Umbilical cord (tissue), 2 donors: ENCODE results near the gene GARIN5B. TPM values are rescaled to one million over a fixed set of nuclear protein-coding genes. Genes with fewer than 3 reads are reported as not detected.

Source experiments
- DNase-seq: peaks from one replicate; pipeline ENCODE4 v3.0.0-alpha.2; 2015; ENCODE audit warnings: low spot score
- total RNA-seq: library from RNA; depleted of rRNA; stranded (reverse); fragments of >200 nt; gene quantifications from one replicate; pipeline ENCODE4 v1.2.3, GENCODE V29; 2014; ENCODE audit warnings: low replicate concordance; ENCODE audit not compliant: insufficient read depth

Gene GARIN5B
- total RNA-seq, 1 donor from 2014 or later = not detected

DNA sequence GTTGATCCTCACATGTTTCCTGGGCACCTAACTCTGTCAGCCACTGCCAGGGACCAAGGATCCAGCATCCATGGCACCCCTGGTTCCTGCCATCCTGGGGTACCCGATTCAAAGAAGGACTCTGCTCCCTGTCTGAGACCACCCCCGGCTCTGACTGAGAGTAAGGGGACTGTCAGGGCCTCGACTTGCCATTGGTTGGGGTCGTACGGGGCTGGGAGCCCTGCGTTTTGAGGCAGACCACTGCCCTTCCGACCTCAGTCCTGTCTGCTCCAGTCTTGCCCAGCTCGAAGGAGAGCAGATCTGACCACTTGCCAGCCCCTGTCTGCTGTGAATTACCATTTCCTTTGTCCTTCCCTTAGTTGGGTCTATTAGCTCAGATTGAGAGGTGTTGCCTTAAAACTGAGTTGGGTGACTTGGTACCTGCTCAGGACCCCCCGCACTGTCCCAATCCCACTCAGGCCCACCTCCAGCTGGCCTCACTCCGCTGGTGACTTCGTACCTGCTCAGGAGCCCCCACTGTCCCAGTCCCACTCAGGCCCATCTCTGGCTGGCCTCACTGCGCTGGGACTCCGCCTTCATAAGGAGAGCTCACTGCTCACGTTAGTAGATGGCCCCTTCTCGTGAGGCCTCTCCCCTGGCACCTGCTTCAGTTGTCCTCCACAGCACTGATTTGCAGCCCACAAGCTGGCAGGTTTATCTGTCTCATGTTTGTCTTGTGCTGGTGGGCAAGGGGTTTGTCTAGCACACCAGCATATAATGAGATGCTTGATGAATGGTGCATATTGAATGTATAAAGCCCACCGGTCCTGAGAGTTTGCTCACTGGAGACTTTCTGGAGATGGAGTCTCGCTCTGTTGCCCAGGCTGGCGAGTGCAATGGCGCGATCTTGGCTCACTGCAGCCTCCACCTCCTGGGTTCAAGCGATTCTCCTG lies 26.6 kb upstream of the GARIN5B start:
- DNase-seq = no peak

DNA sequence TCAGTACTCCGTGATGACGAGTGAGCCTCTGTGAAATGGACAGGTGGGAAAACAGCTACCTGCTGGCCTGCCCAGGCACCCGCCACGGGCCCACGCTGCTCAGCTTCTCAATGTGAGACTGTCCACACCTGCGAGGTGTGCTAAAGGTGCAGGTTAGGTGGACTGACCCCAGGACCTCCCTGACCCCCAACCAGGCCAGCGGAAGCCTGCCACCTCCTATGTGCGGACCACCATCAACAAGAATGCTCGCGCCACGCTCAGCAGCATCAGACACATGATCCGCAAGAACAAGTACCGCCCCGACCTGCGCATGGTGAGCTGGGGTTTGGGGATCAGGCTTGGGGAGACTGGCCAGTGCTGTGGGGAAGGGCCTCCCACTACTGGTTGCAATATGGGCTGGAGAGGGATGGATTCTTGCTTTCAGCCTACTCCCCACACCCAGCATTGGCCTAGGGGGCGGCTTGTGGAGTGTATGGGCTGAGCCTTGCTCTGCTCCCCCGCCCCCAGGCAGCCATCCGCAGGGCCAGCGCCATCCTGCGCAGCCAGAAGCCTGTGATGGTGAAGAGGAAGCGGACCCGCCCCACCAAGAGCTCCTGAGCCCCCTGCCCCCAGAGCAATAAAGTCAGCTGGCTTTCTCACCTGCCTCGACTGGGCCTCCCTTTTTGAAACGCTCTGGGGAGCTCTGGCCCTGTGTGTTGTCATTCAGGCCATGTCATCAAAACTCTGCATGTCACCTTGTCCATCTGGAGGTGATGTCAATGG lies 24.9 kb upstream of the GARIN5B start:
- no peak for DNase-seq

DNA sequence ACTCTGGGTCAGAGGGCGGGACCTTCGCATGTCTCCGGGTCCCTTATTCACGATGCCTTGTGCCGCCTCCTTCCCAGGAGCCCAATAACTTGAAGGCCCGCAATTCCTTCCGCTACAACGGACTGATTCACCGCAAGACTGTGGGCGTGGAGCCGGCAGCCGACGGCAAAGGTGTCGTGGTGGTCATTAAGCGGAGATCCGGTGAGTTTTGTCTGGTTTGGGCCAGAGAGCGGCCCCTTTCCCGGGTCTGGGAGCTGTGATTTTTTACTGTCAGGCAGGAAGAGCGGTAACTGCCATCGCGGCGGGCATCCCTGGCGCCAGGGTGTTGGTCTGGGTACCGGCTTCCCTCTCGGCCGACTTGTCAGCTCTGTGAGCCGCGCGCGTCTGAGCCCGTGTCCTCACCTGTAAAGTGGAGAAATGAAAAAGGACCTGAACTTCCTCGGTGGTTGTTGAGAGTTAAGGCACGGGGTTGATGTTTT lies 23.5 kb upstream of the GARIN5B start:
- DNase-seq = no peak

DNA sequence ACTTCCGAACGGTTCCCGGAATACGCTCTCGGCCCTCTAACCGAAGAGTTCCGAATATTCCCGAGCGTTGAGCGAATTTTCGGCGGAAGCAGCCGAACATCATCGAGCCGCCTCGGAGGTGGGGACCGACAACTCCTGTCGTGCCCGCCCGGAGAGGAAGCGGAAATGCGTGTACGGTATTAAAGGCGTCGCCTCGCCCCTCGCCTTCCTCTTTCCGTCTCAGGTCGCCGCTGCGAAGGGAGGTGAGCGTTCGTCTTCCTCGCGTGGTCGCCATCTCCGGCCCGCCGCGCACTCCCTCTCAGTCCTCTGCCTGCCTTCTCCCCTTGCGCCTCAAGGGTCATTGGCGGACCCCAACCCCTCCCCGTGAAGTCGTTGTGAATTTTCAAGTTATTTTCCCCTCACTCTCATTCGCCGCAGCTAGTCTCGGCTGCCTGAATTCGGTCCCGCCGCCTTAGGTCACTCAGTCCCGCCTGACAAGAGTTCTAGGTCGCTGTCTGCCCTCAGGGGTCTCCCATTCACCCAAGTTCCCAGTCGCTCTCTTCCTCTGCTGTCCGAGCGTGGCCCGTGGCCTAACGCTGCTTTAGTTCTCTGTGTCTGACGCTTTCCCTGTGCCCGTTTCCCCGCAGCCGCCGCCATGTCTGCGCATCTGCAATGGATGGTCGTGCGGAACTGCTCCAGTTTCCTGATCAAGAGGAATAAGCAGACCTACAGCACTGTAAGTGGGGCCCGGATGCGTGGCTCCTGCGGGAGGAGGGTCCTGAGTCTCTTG lies 22.8 kb upstream of the GARIN5B start, which contains the start of gene RPL28:
Gene RPL28, plus strand, starts transcription at position 209 of the 769 bp plus-strand sequence. Its CDS starts 426 bp downstream, at position 635.
- peak; percentile 100 for DNase-seq

DNA sequence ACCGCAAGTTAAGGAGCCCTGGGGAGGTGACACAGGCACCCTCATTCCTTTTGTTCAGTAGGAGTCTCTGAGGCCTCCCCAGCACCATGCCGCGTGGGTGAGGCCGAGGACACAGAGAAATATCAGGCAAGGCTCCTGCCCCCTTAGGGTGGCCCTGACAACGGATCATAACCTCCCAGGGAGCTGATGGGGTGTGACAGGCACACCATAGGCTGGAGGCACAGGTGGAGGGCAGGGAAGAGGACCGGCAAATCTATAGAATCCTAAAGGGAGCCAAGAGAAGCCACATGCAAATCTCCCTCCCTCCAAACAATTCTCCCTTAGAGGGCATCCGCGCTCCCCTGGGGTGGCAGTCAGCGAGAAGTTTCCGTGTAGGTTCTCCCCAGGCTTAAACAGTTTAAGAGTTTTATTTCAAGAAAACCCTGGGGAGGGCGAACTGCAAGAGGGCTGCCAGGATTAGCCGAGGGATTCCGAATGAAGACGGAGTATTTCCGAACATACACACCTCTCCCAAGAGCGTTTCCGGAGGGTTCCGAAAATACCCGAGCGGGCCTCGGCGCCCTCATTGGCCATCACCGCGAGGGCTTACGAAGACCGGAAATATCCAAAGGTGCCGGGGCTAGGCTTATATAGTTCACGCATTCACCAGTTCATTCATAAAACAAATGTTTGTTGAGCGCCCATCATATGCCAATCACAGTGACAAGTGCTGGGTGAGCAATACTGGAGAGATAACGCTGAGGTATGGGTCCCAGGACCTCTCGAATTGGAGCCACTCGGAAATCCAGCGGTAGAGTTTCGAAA lies 22.1 kb upstream of the GARIN5B start:
- peak; percentile 99 for DNase-seq

DNA sequence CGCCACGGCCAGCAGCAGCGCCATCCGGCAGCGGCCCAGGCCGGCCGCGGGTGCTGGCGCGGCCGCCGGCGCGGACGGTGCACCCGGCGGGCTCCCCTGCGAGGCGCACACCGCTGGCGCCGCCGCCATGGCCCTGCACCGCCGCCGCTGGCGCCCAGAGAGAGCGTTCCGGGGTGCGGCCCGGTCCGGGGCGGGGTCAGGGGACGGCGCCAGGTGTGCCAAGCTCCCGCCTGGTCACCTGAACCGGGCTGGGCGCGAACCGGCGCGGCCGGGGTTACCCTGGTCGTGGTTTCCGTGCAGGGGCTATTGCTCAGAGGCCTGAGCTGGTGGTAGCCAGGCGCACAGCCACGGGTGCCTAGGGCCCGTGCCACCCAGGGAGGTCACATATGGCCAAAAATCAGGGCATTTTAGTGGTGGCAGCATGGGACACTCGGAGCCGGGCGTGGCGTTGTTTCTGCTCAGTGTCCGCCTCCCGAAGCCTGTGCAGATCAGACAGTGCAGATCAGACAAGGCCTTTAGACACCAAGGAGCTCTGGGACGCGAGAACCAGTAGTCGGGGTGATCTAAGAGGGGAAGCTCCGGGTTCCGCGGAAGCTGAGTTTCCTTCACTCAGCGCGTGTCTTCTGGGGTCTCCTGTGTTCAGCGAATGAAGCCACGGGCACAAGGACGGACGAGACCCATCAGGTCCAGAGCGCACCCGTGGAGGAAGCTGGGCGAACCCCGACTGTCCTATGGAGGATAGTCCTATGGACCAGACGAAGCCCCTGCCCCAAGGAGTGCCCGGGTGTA lies 21.3 kb upstream of the GARIN5B start, which contains the start of gene TMEM238:
Gene TMEM238, minus strand, starts transcription at position 162 of the 789 bp plus-strand sequence. Its CDS starts 33 bp downstream, at position 129.
- no peak for DNase-seq

DNA sequence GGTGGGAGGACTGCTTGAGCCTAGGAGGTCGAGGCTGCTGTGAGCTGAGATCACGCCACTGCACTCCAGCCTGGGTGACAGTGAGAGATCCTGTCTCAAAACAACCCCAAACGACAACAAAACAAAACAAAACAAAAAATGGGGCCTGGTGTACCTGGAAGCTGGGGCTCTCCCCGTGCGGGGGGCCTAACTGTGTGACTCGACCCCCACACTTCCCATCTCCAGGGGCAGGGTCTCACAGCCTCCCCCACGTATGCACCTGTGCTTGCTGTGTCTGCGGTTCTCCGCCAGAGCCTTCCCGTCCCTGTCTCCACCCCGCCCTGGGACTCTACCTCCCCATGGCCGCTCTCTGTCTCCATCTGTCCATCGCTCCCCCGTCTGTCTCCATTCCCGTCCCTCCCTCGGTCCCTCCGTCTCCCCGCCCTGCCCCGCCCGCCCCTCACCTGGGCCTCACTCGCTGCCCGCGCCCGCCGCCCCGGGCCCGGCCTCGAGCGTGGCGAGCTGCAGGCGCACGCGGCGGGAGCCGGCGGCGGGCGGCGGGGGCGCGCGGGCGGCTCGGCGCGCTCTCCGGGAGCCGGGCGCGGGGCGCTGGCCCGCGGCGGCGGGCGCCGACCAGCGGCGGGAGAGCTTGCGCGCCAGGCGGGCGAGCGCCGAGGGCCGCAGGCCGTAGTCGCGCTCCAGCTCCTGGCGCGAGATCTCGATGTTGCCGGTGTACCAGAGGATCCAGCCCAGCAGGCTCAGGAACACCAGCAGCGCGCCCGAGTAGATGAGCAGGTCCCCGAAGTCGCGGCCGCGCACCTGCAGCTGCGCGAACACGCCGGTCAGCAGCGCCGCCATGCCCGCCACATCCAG lies 20.4 kb upstream of the GARIN5B start:
- DNase-seq = peak; percentile 53

DNA sequence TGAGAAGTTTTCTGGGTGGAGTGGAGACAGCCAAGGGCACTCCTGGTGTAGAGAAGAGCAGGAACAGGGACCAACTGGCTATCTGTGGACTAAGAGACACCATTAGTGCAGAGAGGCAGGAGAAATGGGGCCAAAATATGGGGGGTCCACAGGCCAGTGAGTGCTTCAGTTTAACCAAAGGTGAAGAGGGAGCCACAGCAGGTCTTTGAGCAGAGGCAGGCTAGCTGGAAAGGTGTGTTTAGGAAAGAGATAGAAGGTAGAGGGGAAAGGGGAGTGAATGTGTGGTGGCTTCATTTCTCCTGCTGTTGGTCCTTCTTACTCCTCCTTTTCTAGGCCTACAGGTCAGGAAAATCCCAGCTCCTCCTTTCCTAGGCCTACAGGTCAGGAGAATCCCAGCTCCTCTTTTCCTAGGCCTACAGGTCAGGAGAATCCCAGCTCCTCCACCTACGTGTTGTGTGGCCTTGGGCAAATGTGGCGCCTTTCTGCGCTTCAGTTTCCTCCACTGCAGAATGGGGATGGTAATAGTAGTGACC lies 19.5 kb upstream of the GARIN5B start:
- DNase-seq = no peak

DNA sequence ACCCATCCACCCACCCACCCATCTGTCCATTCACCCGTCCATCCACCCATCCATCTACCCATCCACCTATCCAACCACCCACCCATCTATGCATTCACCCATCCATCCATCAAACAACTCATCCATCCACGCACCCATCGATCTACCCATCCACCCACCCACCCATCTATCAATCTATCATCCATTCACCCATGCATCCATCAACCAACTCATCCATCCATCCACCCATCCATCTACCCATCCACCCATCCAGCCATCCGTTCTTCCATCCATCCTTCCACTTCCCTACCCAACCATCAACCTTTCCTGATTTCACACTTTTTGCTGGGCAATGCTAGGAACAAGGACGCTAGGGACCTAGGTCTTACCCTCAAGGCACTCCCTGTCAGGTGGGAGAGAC lies 19.0 kb upstream of the GARIN5B start:
- no peak for DNase-seq

DNA sequence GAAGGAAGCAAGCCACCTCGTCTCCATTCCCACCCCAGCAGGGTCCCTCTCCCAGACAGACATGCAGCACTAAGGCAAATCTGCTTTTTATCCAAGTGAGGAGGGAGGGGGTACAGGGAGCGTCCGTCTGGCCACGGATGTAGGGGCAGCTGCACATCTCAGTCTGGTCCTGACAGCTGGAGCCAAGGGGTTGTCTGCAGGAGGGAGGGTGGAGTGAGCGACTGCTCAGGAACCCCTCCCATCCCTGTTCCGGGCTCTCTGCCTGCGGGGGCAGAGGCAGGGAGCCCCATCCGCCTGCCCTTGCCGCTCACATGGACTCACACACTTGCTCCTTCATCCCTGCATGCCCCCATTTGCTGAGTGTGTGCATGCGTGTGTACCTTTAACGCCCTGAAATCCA lies 16.1 kb upstream of the GARIN5B start:
- DNase-seq = no peak

DNA sequence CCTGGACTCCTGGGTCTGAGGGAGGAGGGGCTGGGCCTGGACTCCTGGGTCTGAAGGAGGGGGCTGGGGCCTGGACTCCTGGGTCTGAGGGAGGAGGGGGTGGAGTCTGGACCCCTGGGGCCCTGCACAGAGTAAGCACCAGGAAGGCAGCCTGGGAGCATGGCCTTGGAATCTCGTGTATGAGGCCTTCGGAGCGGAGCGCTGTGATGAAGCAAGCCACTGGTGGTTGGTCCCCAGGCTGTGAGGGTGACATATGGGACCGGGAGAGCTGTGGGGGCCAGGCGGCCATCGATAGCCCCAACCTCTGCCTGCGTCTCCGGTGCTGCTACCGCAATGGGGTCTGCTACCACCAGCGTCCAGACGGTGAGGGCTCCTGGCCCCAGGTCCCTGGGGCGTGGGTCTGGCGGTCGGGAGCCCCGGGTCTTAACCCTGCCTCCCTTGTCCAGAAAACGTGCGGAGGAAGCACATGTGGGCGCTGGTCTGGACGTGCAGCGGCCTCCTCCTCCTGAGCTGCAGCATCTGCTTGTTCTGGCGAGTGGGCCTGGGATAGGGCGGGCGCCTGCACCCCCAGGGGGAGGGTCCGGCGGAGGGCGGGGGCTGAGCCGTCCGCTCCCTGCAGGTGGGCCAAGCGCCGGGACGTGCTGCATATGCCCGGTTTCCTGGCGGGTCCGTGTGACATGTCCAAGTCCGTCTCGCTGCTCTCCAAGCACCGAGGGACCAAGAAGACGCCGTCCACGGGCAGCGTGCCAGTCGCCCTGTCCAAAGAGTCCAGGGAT lies 14.5 kb upstream of the GARIN5B start:
- no peak for DNase-seq

DNA sequence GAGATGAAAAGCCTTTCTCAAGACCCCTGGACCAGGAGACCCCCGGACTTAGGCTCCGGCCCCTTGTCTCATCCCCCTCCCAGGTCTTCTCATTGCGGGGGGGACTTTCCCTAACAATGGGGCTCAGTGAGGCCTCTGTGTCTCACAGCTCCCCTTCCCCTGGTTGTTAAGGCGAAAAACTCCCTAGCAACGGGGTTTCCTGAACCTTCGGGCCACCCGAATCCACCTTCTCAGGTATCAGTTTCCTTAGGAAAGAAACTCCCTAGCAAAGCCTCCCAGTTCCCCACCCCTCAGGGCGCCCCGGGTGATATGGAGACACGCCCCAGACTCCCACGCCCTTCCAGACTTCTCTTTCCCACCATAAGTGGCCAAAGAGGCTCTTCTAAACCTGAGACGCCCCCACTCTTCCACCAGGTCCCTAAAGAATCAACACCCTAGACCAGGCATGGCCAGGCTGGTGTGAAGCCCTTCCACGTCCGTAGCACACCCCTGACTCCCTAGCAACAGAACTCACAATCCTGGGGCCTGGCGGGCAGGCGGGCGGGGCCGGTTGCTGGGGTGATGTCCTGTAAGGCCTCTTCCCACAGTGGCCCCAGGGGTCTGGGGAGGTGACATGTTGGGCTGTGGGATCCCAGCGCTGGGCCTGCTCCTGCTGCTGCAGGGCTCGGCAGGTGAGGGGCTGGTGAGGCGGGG lies 13.3 kb upstream of the GARIN5B start, which contains the start of gene TMEM190:
Gene TMEM190, plus strand, starts transcription at position 586 of the 693 bp plus-strand sequence. Its CDS starts 28 bp downstream, at position 614.
- DNase-seq = peak; percentile 41

DNA sequence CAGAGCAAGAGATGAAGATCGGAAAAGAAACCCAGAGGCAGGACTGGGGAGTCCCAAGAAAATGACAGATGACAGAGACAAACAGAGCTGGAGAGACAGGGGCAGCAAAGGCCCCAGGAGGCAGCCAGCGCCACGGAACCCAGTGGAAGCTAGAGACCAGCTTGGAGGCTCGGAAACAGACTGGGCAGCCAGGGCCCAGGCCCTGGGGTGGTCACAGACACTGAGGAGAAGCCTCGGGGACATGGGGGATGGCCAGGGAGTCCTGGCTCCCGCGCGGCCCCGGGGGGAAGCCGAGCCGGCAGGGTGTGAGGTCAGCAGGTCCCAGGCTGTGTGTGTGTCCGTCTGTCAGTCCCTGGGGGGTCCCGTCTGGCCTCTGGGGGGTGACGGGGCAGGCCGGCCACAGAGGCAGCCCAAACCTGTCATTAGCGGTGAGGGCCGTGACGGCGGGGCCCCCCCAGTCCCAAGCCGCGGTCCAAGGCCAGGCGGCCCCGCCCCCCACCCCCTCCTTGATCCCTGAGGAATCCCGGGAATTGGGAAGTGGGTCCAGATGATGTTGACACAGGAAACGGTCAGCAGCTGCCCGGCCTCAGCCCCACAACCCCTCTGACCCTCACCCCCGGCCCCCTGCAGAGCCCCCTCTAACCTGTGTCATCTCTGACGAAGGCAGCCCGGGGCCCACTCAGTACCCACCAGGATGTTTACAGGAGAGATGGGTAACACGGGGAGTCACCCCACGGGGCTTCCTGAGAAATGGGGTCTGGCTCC lies 11.1 kb upstream of the GARIN5B start:
- no peak for DNase-seq

DNA sequence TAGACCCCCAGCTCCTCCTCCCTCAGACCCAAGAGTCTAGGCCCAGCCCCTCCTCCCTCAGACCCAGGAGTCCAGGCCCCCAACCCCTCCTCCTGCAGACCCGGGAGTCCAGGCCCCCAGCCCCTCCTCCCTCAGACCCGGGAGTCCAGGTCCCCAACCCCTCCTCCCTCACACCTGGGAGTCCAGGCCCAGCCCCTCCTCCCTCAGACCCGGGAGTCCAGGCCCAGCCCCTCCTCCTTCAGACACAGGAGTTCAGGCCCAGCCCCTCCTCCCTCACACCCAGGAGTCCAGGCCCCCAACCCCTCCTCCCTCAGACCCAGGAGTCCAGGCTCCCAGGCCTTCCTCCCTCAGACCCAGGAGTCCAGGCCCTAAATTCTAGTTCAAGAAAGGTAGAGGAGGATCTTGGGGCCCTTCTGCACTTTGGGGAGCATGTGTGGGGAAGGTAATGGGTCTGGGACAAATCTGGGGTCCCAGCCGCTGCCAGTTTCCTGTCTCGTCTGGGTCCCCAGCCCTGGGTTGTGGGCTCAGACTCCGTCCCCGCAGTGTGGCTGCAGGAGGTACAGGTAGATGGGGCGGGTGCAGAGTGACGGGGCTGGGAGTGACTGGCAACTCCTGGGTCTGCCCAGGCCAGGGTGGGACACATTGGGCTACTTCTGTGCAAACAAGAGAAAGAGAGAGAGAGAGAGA lies 10.4 kb upstream of the GARIN5B start:
- no peak for DNase-seq

DNA sequence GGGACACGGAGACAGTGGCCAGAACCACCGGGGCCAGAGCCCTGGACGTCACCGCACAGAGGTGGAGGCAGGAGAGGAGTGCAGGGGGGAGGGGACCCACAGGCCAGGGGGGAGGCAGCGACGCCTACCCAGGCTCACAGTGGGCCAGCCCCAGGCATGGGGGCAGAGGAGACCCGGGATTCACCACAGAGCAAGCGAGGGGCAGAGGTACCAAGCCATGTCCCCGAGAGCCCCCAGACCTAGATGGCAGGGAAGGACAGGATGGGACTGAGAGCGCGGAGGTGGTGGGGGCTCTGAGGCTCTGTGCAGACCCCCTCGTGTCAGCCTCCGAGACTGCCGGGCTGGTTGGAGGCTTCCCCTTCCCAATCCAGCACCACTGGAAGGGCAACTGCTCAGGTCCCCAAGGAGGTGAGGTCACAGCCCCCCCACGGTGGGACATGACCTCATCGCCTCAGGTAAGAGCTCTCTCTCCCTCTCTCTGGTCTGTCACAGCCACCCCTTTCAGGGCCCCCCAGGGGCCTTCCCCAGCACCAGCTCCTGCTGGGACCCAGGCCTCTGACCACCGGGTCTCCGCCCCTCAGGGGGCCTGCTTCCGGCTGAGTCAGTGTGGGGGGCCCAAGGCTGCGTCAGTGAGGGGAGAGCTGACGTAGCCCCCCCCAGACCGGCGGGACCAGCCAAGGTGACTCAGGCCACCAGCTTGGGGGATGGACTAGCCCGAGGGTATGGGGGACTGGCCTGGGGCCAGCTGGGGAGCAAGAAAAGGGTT lies 9.4 kb upstream of the GARIN5B start:
- no peak for DNase-seq
